Mesodermal cell (in vitro differentiated cells): ENCODE results near the gene ZNF451.
A peak's percentile ranks its signal among the peaks of the same experiment; 100 is the strongest.
"Not testable (repeated sequence)": the region's sequence is repeated elsewhere in the genome, so short reads cannot be mapped to it uniquely, and the experiment has no call there.

Source experiments
- H3K27ac ChIP-seq: 2 replicates; pipeline ENCODE4 v1.7.0; 2013; ENCODE audit warnings: mild to moderate bottlenecking, low read depth, low read length, moderate library complexity; ENCODE audit not compliant: severe bottlenecking
- H3K36me3 ChIP-seq: 2 replicates; pipeline ENCODE4 v1.7.1; 2013; ENCODE audit warnings: mild to moderate bottlenecking, low read length, moderate library complexity; ENCODE audit not compliant: control insufficient read depth, insufficient read depth
- H3K4me1 ChIP-seq: one replicate; pipeline ENCODE4 v1.7.1; 2013; ENCODE audit warnings: mild to moderate bottlenecking, low read length; ENCODE audit not compliant: insufficient read depth, control insufficient read depth, poor library complexity, severe bottlenecking
- H3K4me3 ChIP-seq: 2 replicates; pipeline ENCODE4 v1.7.0; 2013; ENCODE audit warnings: low read length, control low read depth, mild to moderate bottlenecking; ENCODE audit not compliant: insufficient read depth, poor library complexity, severe bottlenecking; ENCODE audit errors: extremely low read depth
- H3K9me3 ChIP-seq: 2 replicates; pipeline ENCODE4 v1.7.1; 2013; ENCODE audit warnings: mild to moderate bottlenecking, low read length, moderate library complexity; ENCODE audit not compliant: control insufficient read depth
- WGBS, 2 experiments: methylation state at CpG; one replicate each; pipeline ENCODE4 v1.1.5; 2013; ENCODE audit warnings: missing lambda C conversion rate in 2 of 2; ENCODE audit not compliant: insufficient coverage in 2 of 2; 5-methylcytosine and 5-hydroxymethylcytosine counted together

ZNF451 gene

GRCh38 chr6:57090458-57091067 is 575 bp downstream of the ZNF451 start:
- no CpG with 5 or more reads among the region's 27 CpGs for WGBS, 2 experiments
- not testable (repeated sequence) for H3K4me1 ChIP-seq, H3K27ac ChIP-seq, H3K9me3 ChIP-seq
- peak overlapping the region; percentile 60 for H3K4me3 ChIP-seq
- H3K36me3 ChIP-seq = peaks cover 29% of the 10 kb centered on the region

- peak overlapping the region; percentile 26 for H3K4me3 ChIP-seq
- H3K9me3 ChIP-seq, H3K27ac ChIP-seq, H3K4me1 ChIP-seq: not testable (repeated sequence)
- 85 to 97% methylated on average over 4 to 5 of the region's 7 CpGs for WGBS, 2 experiments
- H3K36me3 ChIP-seq = peaks cover 32% of the 10 kb centered on the region
Measured at GRCh38 chr6:57091375-57091774, 1.4 kb downstream of the ZNF451 start.

GRCh38 chr6:57094689-57095088 is 4.7 kb downstream of the ZNF451 start:
- Histone ChIP-seq H3K4me1 (peaks cover 5% of the 10 kb centered on the region), H3K9me3 (no peaks in the 10 kb centered on the region), H3K27ac (no peak overlapping the region), H3K36me3 (peaks cover 60% of the 10 kb centered on the region), H3K4me3 (no peak overlapping the region)
- no CpG with 5 or more reads among the region's 1 CpG for WGBS, 2 experiments

- Histone ChIP-seq H3K27ac (no peak overlapping the region), H3K9me3 (no peaks in the 10 kb centered on the region), H3K4me1 (peaks cover 5% of the 10 kb centered on the region), H3K36me3 (peaks cover 77% of the 10 kb centered on the region), H3K4me3 (no peak overlapping the region)
- WGBS, 2 experiments = 100% methylated on average over 1 of the region's 1 CpG; no CpG with 5 or more reads in 1 of the 2 experiments
Measured at GRCh38 chr6:57097596-57097995, 7.6 kb downstream of the ZNF451 start.

GRCh38 chr6:57102976-57103375 is 13.0 kb downstream of the ZNF451 start:
- Histone ChIP-seq H3K4me1 (no peaks in the 10 kb centered on the region), H3K4me3 (no peak overlapping the region), H3K9me3 (no peaks in the 10 kb centered on the region), H3K27ac (no peak overlapping the region), H3K36me3 (peaks cover 78% of the 10 kb centered on the region)
- no CpG with 5 or more reads among the region's 3 CpGs for WGBS, 2 experiments

GRCh38 chr6:57104336-57104735 is 14.3 kb downstream of the ZNF451 start:
- no peaks in the 10 kb centered on the region for H3K4me1 ChIP-seq
- no peaks in the 10 kb centered on the region for H3K9me3 ChIP-seq
- no peak overlapping the region for H3K27ac ChIP-seq
- WGBS, 2 experiments = 100% methylated on average over 1 of the region's 5 CpGs; no CpG with 5 or more reads in 1 of the 2 experiments
- H3K4me3 ChIP-seq = no peak overlapping the region
- H3K36me3 ChIP-seq = peaks cover 75% of the 10 kb centered on the region

GRCh38 chr6:57106990-57107389 is 17.0 kb downstream of the ZNF451 start:
- WGBS, 2 experiments = no CpG with 5 or more reads among the region's 1 CpG
- no peak overlapping the region for H3K4me3 ChIP-seq
- H3K27ac ChIP-seq = no peak overlapping the region
- H3K9me3 ChIP-seq = no peaks in the 10 kb centered on the region
- peaks cover 51% of the 10 kb centered on the region for H3K36me3 ChIP-seq
- H3K4me1 ChIP-seq = no peaks in the 10 kb centered on the region

GRCh38 chr6:57108691-57109090 is 18.7 kb downstream of the ZNF451 start:
- no peaks in the 10 kb centered on the region for H3K9me3 ChIP-seq
- H3K4me1 ChIP-seq = no peaks in the 10 kb centered on the region
- no peak overlapping the region for H3K27ac ChIP-seq
- peaks cover 34% of the 10 kb centered on the region for H3K36me3 ChIP-seq
- H3K4me3 ChIP-seq = no peak overlapping the region
- 75 to 90% methylated on average over 1 of the region's 1 CpG for WGBS, 2 experiments

- no peak overlapping the region for H3K4me3 ChIP-seq
- no peak overlapping the region for H3K27ac ChIP-seq
- no peaks in the 10 kb centered on the region for H3K4me1 ChIP-seq
- H3K36me3 ChIP-seq = peaks cover 25% of the 10 kb centered on the region
- H3K9me3 ChIP-seq = no peaks in the 10 kb centered on the region
Measured at GRCh38 chr6:57109880-57110279, 19.9 kb downstream of the ZNF451 start.

- WGBS, 2 experiments = 100% methylated on average over 1 to 2 of the region's 6 CpGs
- Histone ChIP-seq H3K36me3 (peaks cover 19% of the 10 kb centered on the region), H3K9me3 (no peaks in the 10 kb centered on the region), H3K4me1 (no peaks in the 10 kb centered on the region), H3K4me3 (no peak overlapping the region), H3K27ac (no peak overlapping the region)
Measured at GRCh38 chr6:57113105-57113504, 23.1 kb downstream of the ZNF451 start.

GRCh38 chr6:57116776-57117175 is 26.8 kb downstream of the ZNF451 start:
- H3K36me3 ChIP-seq = peaks cover 24% of the 10 kb centered on the region
- peaks cover 5% of the 10 kb centered on the region for H3K9me3 ChIP-seq
- no peak overlapping the region for H3K4me3 ChIP-seq
- peak overlapping the region; percentile 14 for H3K27ac ChIP-seq
- no CpG with 5 or more reads among the region's 1 CpG for WGBS, 2 experiments
- H3K4me1 ChIP-seq = no peaks in the 10 kb centered on the region
